Mucosa of stomach (tissue), 1 donor: ENCODE measurements around the gene CASQ2.
"Not testable (repeated sequence)": the region's sequence is repeated elsewhere in the genome, so short reads cannot be mapped to it uniquely, and the experiment has no call there.

ENCODE experiments used
- H3K27me3 ChIP-seq: one replicate; pipeline ENCODE4 v1.7.0; 2013; ENCODE audit warnings: mild to moderate bottlenecking, low read length; ENCODE audit not compliant: control insufficient read depth, insufficient read depth
- H3K36me3 ChIP-seq: one replicate; pipeline ENCODE4 v1.7.0; 2013; ENCODE audit warnings: low read length; ENCODE audit not compliant: control insufficient read depth, insufficient read depth
- H3K4me1 ChIP-seq: one replicate; pipeline ENCODE4 v1.7.0; 2013; ENCODE audit warnings: mild to moderate bottlenecking, low read length; ENCODE audit not compliant: control insufficient read depth, insufficient read depth
- H3K4me3 ChIP-seq: one replicate; pipeline ENCODE4 v1.7.0; 2013; ENCODE audit warnings: low read length
- H3K9ac ChIP-seq: one replicate; pipeline ENCODE4 v1.7.0; 2013; ENCODE audit warnings: mild to moderate bottlenecking, low read length, moderate library complexity
- H3K9me3 ChIP-seq: one replicate; pipeline ENCODE4 v1.7.0; 2013; ENCODE audit warnings: mild to moderate bottlenecking, low read length, moderate library complexity; ENCODE audit not compliant: control insufficient read depth
- donor health status: Pancreatic carcinoma.

Gene CASQ2

DNA sequence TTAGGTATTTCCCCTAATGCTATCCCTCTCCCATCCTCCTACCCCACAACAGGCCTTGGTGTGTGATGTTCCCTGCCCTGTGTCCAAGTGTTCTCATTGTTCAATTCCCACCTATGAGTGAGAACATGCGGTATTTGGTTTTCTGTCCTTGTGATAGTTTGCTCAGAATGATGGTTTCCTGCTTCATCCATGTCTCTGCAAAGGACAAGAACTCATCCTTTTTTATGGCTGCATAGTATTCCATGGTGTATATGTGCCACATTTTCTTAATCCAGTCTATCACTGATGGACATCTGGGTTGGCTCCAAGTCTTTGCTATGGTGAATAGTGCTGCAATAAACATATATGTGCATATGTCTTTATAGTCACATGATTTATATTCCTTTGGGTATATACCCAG is 10.6 kb upstream of the CASQ2 start:
- H3K4me1 ChIP-seq = peaks cover 11% of the 10 kb centered on the region
- not testable (repeated sequence) for H3K9me3 ChIP-seq, H3K27me3 ChIP-seq, H3K9ac ChIP-seq, H3K4me3 ChIP-seq, H3K36me3 ChIP-seq

DNA sequence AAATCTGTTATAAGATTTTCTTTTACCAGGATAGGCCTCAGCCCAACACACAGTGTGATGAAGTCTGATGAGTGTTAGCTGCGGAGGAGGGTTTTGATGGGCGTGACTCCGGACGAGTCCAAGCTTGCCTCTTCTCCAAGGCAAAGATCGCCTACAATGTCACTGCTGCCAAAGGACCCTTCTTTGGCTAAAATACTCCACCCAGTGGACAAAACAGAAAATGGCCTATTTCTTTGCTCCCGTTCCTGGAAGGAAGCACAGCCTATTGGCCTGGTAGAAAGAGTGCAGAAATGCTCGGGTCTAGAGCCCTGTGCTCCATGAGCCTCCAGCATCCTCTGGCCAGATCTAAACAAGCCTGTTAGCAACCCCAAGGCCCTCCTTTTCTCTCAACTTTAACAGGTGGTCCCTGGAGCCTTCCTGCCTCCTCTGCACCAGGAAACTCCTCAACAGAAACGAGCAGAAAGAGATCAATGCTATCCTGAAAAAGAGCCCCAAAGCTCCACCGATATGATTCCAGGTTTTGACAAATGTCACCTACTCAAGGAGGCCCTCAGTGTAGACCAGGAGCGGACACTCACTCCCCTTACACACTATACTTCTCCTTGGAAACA is 3.4 kb upstream of the CASQ2 start:
- Histone ChIP-seq H3K4me3 (no peak overlapping the region), H3K9ac (peak overlapping the region; percentile 56), H3K36me3 (no peaks in the 10 kb centered on the region), H3K27me3 (no peaks in the 10 kb centered on the region), H3K4me1 (peaks cover 12% of the 10 kb centered on the region), H3K9me3 (no peaks in the 10 kb centered on the region)

DNA sequence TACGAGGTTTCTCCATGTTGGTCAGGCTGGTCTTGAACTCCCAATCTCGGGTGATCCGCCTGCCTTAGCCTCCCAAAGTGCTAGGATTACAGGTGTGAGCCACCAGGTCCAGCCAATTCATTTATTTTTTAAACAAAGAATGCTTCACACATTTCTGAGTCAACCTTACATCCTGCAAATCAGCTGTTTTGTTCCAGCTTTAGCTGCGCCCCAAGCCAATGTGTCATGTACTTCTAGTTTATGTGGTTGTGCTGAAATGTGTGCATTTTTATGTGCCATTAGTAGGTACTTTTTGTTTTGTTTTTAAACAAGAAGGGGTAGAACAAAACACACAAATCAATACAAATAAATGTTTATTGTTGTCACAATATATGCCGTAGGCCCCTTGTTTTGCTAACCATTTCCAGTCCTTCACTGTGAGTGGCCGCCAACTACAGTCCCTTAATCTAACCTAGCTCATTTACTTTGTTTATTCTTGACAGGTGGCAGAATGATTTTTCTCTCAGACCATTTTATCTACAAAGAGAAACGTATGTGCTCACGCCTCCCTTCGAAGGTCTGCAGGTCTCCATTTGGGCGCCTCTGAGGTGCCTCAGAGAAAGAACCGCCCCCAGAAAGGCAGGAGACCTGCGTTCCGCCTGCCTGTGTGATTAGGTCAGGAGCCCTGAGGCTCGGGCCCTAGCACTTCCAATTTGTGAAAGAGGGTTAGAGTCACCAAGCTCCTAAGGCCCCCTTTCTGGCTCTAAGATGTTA is 2.8 kb upstream of the CASQ2 start:
- Histone ChIP-seq H3K9ac (peak overlapping the region; percentile 56), H3K27me3 (no peaks in the 10 kb centered on the region), H3K4me3 (no peak overlapping the region), H3K36me3 (no peaks in the 10 kb centered on the region), H3K9me3 (no peaks in the 10 kb centered on the region), H3K4me1 (peaks cover 12% of the 10 kb centered on the region)

DNA sequence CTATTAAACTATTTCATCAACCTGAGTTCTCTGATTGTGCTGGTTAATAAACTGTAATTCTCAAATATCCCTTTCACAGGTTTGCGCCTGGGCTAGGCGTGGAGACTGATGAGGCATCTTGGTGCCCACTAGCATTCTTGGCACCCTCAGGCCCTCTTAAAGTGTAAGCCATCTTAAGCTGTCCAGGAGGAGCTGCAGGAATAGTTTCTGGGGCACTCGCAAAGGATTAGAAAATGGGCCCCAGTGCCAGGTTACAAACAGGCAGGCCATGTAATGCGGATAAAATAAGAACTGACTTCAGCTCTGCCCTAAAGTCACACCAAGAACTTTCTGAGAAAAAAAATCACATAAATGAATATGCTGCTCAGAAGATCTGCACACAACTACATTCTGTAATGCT is 1.1 kb downstream of the CASQ2 start:
- Histone ChIP-seq H3K27me3 (no peaks in the 10 kb centered on the region), H3K9ac (no peak overlapping the region), H3K4me3 (no peak overlapping the region), H3K36me3 (no peaks in the 10 kb centered on the region), H3K9me3 (no peaks in the 10 kb centered on the region), H3K4me1 (peaks cover 12% of the 10 kb centered on the region)

DNA sequence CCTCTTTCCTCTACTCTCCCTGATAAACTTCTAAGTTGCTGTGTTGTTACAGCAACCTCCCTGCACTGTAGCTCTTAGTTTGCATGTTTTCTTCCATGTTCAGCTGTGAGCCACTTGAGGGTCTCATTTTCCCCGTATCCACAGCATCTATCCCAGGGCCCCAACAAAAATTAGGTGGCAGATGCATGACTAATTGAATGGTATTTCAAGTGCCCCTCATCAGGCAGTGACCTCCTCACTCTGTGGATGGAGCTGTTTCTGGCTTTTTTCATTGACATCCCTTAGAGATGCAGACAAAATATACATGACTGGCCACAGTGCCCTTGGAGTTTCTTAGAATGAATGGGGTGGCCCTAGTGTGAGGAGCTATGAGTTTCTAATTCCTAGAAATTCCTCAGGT is 3.4 kb downstream of the CASQ2 start:
- no peak overlapping the region for H3K9ac ChIP-seq
- no peaks in the 10 kb centered on the region for H3K4me1 ChIP-seq
- H3K36me3 ChIP-seq = no peaks in the 10 kb centered on the region
- no peaks in the 10 kb centered on the region for H3K9me3 ChIP-seq
- no peaks in the 10 kb centered on the region for H3K27me3 ChIP-seq
- H3K4me3 ChIP-seq = no peak overlapping the region

DNA sequence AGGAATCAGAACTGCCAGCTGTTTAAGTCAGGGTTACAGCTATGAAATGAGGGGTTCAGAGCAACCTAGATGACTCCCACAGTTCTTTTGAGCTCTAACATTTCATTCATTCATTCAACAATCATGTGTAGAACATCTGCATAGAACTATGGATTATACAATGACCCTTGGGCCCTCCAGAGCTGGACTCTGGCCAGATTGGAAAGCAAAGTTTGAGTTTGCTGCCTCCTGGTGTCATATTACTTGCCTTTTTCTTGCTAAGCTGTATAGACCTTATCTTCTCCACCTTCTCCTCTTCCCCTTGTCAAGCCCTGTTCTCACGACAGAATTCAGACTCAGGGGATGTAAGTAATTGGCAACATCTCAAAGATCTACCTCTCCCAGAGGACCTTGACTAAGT is 4.0 kb downstream of the CASQ2 start:
- H3K9ac ChIP-seq = no peak overlapping the region
- no peaks in the 10 kb centered on the region for H3K4me1 ChIP-seq
- H3K4me3 ChIP-seq = no peak overlapping the region
- H3K27me3 ChIP-seq = no peaks in the 10 kb centered on the region
- H3K36me3 ChIP-seq = no peaks in the 10 kb centered on the region
- H3K9me3 ChIP-seq = no peaks in the 10 kb centered on the region

DNA sequence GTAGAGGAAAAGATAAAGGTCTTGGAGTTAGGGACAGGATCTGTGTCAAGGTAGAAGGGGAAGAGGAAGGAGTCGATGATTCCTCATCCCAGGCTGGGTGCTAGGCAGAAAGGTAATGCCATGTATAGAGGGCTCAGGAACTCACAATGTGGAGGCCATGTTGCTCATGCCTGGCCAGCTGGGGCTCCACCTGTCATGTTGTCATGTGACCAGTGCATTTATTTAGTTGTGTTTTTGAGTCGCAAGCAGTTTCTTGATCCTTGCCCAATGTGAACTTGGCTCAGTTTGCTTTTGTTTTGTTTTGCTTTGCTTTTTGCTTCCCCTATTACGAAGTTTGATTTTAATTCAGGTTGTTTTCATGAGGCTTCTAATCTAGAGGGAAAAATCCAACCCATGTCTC is 5.7 kb downstream of the CASQ2 start:
- H3K9me3 ChIP-seq = no peaks in the 10 kb centered on the region
- H3K27me3 ChIP-seq = no peaks in the 10 kb centered on the region
- H3K9ac ChIP-seq = no peak overlapping the region
- H3K36me3 ChIP-seq = no peaks in the 10 kb centered on the region
- no peak overlapping the region for H3K4me3 ChIP-seq
- no peaks in the 10 kb centered on the region for H3K4me1 ChIP-seq

DNA sequence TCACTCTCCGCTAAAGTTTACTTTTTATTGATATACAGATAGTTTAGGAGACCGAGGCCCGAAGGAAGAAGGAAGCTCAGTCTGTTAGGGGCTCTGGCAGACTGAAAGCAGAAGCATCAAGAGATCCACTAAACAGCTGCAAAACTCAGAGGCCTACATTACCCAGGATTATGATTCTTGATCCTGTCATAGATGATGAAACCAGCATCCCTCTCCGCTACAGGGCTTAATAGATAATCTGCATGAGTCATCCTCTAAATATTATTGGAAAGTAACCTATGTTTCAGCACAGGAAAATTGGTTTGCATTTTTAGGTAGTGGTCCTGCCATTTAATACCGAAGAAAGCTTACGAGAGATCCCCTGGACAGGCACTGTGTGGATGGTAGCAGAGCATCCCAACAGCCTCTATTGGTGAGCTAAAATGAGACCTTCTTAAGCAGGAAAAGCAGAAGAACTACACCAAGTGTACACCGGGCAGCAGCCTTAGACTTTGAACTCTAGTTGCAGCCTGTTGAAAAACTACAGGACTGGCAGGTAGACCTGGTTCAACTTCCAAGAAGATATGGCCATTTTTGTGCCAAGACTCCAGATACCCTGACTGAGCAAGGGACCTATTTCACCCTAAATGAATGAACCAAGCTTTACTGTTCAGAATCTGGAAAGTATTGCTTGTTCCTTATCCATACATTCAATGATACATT is 6.8 kb downstream of the CASQ2 start:
- H3K27me3 ChIP-seq = no peaks in the 10 kb centered on the region
- no peaks in the 10 kb centered on the region for H3K36me3 ChIP-seq
- H3K9me3 ChIP-seq = no peaks in the 10 kb centered on the region
- no peaks in the 10 kb centered on the region for H3K4me1 ChIP-seq
- no peak overlapping the region for H3K9ac ChIP-seq
- H3K4me3 ChIP-seq = no peak overlapping the region

DNA sequence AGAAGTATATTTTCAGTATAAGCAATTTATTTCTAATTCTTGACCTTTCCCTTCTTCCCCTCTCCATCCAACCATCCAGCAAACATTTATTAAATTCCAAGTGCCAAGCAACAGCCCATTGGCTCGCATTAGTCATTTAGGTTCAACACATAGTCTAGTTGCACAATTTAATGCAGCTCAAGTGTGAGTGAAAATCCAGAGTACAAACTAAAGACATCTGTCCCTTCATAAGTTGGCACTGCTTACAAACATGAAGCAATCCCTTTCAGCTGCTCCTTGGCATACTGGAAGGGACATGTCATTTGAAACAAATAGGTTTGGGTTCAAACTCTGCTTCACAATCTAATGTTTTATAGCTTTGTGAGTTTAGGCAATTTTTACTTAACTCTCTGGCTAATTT is 10.7 kb downstream of the CASQ2 start:
- Histone ChIP-seq H3K4me1 (no peaks in the 10 kb centered on the region), H3K36me3 (no peaks in the 10 kb centered on the region), H3K27me3 (no peaks in the 10 kb centered on the region), H3K9me3 (no peaks in the 10 kb centered on the region), H3K9ac (no peak overlapping the region), H3K4me3 (no peak overlapping the region)

DNA sequence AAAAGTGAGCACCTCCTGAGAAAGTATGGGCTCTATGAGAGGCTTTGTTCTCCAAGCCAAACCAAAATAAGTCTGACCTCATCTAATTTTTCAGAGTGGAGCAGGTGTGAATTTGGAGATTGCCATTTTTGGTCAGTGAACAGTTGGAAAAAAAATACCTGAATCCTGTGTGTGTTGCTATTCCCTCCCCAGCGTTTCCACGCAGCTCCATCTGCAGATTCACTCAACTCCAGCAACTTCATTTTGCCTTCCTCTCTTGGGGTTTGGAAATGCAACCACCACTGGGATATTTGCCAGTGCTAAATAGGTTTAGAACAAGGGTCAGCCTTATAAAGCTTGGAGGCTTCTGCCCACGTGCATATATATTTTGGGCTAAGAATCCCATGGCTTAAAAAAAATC is 11.2 kb downstream of the CASQ2 start:
- H3K9ac ChIP-seq = no peak overlapping the region
- no peaks in the 10 kb centered on the region for H3K27me3 ChIP-seq
- H3K36me3 ChIP-seq = no peaks in the 10 kb centered on the region
- H3K4me1 ChIP-seq = no peaks in the 10 kb centered on the region
- no peaks in the 10 kb centered on the region for H3K9me3 ChIP-seq
- H3K4me3 ChIP-seq = no peak overlapping the region

DNA sequence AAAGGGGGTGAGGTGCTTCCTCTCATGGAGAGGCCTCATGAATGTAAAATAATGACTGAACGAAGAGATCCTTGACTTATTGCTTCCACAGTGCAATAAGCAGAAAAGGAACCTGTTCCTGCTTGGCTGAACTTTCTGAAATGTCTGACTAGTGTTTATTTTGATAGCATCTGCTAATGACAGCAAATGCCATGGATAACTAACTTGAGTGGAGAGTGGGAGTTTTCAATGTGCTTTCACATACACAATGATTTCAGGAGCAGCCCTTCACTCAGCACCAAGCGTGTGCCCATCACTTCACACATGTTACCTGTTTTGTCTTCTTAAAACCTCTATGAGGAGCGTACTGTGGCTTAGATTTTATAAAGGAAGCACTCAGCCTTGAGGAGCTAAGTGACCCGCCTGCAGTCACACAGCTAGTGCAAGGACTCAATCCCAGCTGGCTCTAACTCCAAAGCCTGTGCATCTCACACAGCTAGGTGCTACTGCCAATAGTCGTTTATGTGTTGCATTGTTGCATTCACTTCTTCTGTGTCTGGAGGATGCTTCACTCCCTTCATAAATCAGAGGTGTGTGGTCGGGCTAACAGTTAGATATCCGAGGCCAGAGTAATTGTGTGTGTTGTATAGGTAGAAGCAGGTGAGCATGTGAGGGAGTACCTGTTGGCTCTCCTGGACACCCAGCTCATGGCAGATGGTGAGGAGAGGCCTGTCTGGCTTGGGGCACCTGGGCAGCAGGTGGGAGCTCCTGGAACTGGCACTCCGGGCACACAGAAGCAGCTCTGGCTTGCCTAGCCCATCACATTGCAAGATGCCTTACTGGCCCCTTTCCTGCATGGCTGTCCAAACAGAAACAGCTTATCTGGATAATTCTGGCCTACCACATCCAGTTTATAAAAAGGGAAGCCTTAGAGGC is 12.8 kb downstream of the CASQ2 start:
- H3K4me1 ChIP-seq = no peaks in the 10 kb centered on the region
- H3K4me3 ChIP-seq = no peak overlapping the region
- no peak overlapping the region for H3K9ac ChIP-seq

DNA sequence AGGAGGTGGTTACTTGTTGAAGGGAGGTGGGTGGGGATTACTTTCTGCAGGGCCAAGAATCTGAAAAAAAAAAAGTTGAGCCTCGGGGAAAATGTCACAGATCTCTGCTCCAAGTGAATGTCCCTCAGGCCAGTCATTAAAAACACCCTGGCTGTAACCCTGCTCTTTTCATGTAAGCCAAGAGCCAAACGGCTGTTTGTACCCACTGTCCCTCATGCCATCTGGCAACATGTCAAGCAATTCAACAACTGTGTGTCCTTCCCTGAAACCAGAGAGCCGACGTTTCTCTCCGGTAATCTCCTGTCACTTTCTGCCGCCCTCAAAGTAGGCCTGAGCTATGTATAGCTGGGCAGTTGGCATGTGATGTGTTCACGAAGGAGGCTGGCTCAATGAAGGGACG is 14.7 kb downstream of the CASQ2 start:
- Histone ChIP-seq H3K36me3 (no peaks in the 10 kb centered on the region), H3K4me1 (peaks cover 3% of the 10 kb centered on the region), H3K4me3 (no peak overlapping the region), H3K9ac (no peak overlapping the region), H3K9me3 (no peaks in the 10 kb centered on the region), H3K27me3 (no peaks in the 10 kb centered on the region)

More for the DNA sequence above, 12.8 kb downstream of the CASQ2 start:
- H3K9me3 ChIP-seq = no peaks in the 10 kb centered on the region
- no peaks in the 10 kb centered on the region for H3K36me3 ChIP-seq
- H3K27me3 ChIP-seq = no peaks in the 10 kb centered on the region
